Measurements from ENCODE around the gene TACO1.

Gene TACO1

DNA sequence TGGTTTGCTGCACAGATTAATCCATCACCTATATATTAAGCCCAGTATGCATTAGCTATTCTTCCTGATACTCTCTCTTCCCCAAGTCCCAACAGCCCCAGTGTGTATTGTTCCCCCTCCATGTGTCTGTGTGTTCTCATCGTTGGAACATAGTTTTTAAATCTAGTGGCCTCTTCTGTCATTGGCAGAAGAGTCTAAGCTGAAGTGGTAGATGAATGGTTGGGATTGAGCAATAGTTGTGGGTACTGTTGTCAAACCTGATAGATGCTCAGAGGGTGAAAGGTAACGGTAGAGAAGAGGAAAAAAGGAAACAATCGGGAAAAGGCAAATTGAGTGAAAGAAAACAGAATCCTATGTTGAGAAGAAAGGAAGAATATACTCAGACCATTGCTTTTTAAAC, 51.4 kb downstream of the TACO1 start:
- Histone ChIP-seq H3K27me3 (no peaks in the 10 kb centered on the region), H3K4me1 (no peaks in the 10 kb centered on the region; the same call in 1 of the 2 replicates), H3K4me3 (ENCODE audit: low read depth, low read length) (no peak overlapping the region), H3K36me3 (peaks cover 35% of the 10 kb centered on the region), H3K9me3 (no peaks in the 10 kb centered on the region)
- DNase-seq: no peak
- TF ChIP-seq, protein P1, sequence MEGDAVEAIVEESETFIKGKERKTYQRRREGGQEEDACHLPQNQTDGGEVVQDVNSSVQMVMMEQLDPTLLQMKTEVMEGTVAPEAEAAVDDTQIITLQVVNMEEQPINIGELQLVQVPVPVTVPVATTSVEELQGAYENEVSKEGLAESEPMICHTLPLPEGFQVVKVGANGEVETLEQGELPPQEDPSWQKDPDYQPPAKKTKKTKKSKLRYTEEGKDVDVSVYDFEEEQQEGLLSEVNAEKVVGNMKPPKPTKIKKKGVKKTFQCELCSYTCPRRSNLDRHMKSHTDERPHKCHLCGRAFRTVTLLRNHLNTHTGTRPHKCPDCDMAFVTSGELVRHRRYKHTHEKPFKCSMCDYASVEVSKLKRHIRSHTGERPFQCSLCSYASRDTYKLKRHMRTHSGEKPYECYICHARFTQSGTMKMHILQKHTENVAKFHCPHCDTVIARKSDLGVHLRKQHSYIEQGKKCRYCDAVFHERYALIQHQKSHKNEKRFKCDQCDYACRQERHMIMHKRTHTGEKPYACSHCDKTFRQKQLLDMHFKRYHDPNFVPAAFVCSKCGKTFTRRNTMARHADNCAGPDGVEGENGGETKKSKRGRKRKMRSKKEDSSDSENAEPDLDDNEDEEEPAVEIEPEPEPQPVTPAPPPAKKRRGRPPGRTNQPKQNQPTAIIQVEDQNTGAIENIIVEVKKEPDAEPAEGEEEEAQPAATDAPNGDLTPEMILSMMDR (IDR thresholded peaks at IDR 0.05; ENCODE audit: low read depth, low read length): no peak

- Histone ChIP-seq H3K27me3 (no peaks in the 10 kb centered on the region), H3K4me1 (no peaks in the 10 kb centered on the region), H3K9me3 (no peaks in the 10 kb centered on the region), H3K4me3 (ENCODE audit: low read depth, low read length) (no peak overlapping the region), H3K36me3 (peaks cover 38% of the 10 kb centered on the region)
- no peak for DNase-seq
- TF ChIP-seq, protein P1 (IDR thresholded peaks at IDR 0.05; ENCODE audit: low read depth, low read length): no peak
Measured at GRCh38 chr17:63653050-63653449, 52.4 kb downstream of the TACO1 start.

DNA sequence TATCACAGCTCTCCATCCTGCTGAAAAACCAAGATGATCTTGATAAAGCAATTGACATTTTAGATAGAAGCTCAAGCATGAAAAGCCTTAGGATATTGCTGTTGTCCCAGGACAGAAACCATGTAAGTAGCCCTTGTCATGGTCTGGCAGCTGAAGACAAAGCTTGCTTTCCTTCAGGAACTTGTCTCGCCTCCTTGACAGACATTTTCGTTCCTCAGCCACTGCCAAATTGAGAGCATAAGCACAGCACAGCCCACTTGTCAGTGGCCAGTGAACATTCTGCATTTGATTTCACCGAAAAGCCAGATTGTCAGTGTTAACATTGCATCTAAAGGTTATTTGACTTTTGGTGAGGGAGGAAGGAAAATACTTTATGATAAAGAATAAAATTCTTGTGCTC, 57.1 kb downstream of the TACO1 start:
- Histone ChIP-seq H3K4me1 (no peaks in the 10 kb centered on the region), H3K27me3 (no peaks in the 10 kb centered on the region), H3K36me3 (peaks cover 50% of the 10 kb centered on the region), H3K9me3 (no peaks in the 10 kb centered on the region), H3K4me3 (ENCODE audit: low read depth, low read length) (no peak overlapping the region)
- TF ChIP-seq, protein P1 (IDR thresholded peaks at IDR 0.05; ENCODE audit: low read depth, low read length): no peak
- no peak for DNase-seq

Measured in BE2C (cell line).